ENCODE results near the gene CERT1. TPM values are rescaled to one million over a fixed set of nuclear protein-coding genes. Genes with fewer than 3 reads are reported as not detected.
A peak's percentile ranks its signal among the peaks of the same experiment; 100 is the strongest.

The CERT1 gene
- total and polyA plus RNA-seq, 12 donors, result 6.3 to 47.6 (median 37.5) TPM

DNA sequence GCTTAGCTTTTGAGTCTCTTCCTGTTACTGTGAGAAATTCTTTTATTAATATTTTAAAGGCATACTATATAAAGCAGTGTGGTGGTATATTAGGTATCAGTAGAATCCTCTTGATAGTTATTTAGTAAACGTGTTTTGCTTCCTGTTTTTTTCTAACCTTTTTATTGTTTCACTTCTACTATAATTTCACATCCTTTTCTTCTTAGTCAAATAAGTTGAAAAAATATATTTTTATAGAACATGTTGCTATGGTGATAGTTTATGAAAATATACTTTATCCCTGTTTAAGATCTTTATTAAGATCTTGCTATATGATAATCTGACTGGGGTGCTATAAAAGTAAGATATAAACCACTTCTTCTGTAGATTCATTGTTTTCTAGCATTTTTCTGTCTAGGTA lies 2.4 kb upstream of the CERT1 start:
- DNase-seq, result no peak
- no peak for ATAC-seq
- no peaks in the 10 kb centered on the region for H3K36me3 ChIP-seq
- peak overlapping the region in 1 of 10 donors; percentile 91 for H3K4me3 ChIP-seq
- intact Hi-C loops (cut with DNase I), result loop anchor here in 5 of 10 donors (5.0 to 10.0 kb wide), 7 partner anchors 38 to 179 kb away; partner anchors contain the start of gene HMGCR (in 2 of the 5)
- no peaks in the 10 kb centered on the region for H3K9me3 ChIP-seq
- peaks cover 0 to 53% (median 41%) of the 10 kb centered on the region in 9 donors for H3K4me1 ChIP-seq
- 46 to 49% methylated on average over 1 of the region's 1 CpG for WGBS, 2 donors
- H3K27me3 ChIP-seq, result no peaks in the 10 kb centered on the region
- H3K27ac ChIP-seq, result no peak overlapping the region
- TF ChIP-seq, protein P1, sequence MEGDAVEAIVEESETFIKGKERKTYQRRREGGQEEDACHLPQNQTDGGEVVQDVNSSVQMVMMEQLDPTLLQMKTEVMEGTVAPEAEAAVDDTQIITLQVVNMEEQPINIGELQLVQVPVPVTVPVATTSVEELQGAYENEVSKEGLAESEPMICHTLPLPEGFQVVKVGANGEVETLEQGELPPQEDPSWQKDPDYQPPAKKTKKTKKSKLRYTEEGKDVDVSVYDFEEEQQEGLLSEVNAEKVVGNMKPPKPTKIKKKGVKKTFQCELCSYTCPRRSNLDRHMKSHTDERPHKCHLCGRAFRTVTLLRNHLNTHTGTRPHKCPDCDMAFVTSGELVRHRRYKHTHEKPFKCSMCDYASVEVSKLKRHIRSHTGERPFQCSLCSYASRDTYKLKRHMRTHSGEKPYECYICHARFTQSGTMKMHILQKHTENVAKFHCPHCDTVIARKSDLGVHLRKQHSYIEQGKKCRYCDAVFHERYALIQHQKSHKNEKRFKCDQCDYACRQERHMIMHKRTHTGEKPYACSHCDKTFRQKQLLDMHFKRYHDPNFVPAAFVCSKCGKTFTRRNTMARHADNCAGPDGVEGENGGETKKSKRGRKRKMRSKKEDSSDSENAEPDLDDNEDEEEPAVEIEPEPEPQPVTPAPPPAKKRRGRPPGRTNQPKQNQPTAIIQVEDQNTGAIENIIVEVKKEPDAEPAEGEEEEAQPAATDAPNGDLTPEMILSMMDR (IDR thresholded peaks at IDR 0.05), result no peak

DNA sequence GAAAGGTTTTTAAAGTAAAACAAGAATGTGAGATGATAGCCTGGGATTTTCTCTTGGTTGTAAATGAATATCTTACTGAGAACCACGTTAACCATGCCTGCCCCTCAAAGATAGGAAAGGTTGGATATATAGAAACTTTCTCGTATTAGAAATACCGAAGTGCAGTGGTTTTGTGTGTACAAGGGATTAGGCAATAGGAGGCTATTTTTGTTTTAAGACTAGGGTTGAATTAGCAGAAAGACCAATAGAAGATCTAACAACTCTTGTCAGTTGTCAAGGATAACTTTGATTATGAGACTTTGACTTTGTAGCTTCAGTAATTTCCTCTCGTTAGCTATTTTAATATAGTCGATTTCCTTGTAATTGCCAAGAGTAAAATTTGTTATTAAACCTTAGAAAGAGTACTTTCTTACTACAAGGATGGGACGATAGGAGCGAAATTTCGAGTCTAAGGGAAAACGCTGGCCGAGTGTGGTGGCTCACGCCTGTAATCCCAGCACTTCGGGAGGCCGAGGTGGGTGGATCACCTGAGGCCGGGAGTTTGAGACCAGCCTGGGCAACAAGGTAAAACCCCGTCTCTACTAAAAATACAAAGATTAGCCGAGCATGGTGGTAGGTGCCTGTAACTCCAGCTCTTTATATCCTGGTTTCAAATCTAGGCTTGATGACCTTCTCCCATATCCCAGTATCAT lies 1.1 kb upstream of the CERT1 start:
- ATAC-seq (no peak), DNase-seq (no peak)
- Histone ChIP-seq H3K9me3 (peaks cover 0 to 1% (median 0%) of the 10 kb centered on the region in 11 donors), H3K27ac (peak overlapping the region in 9 of 10 donors; percentile 51 to 96 (median 94)), H3K4me1 (peaks cover 0 to 61% (median 52%) of the 10 kb centered on the region in 9 donors), H3K4me3 (peak overlapping the region; percentile 14 to 93 (median 86)), H3K27me3 (no peaks in the 10 kb centered on the region), H3K36me3 (no peaks in the 10 kb centered on the region)
- intact Hi-C loops (cut with DNase I), result loop anchor here in 5 of 10 donors (5.0 to 10.0 kb wide), 7 partner anchors 40 to 178 kb away; partner anchors contain the start of gene HMGCR (in 2 of the 5)
- WGBS, 2 donors, result 77 to 79% methylated on average over 16 of the region's 16 CpGs
- TF ChIP-seq, protein P1 (IDR thresholded peaks at IDR 0.05), result no peak

DNA sequence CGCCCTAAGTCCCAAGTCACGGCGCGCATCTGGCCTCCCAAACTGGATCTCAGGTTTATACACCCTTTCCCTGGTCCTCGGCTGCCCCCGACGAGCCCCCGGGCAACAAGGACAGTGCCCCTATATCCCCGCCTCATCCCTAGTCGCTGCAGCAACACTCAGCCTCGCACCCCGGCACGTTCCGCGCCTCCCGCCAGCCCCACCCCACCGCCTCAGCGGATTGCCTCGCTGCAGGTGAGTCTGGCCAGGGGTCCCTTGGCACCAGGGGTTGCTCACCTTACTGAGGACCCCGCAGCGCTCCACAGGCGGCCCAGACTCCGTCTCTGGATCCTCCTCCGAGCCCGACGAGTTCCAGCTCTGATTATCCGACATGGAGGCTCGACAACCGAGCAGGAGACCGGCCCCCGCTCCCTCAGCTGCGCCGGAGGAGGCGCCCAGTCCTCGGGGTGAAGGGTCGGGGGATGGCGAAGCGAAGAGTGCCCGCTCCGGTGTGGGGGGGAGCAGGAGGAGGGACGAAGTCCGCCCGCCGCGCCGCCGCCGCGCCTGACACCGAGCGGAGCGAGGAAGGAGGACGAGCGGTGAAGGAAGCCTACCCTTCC lies 494 bp downstream of the CERT1 start:
- TF ChIP-seq, protein P1 (IDR thresholded peaks at IDR 0.05), result no peak
- Histone ChIP-seq H3K4me3 (peak overlapping the region; percentile 68 to 93 (median 86)), H3K36me3 (peaks cover 0 to under 1% (median 0%) of the 10 kb centered on the region in 9 donors), H3K4me1 (peaks cover 0 to 55% (median 46%) of the 10 kb centered on the region in 9 donors), H3K9me3 (peaks cover 0 to 7% (median 0%) of the 10 kb centered on the region in 11 donors), H3K27me3 (no peaks in the 10 kb centered on the region), H3K27ac (peak overlapping the region; percentile 84 to 96 (median 94))
- WGBS, 2 donors, result 0% methylated on average over 52 to 54 of the region's 54 CpGs
- DNase-seq, result peak; percentile 38 to 52
- intact Hi-C loops (cut with DNase I), result loop anchor here in 5 of 10 donors (5.0 to 10.0 kb wide), 7 partner anchors 41 to 176 kb away; partner anchors contain the start of gene HMGCR (in 2 of the 5)
- peak; percentile 44 to 83 (median 62) for ATAC-seq

DNA sequence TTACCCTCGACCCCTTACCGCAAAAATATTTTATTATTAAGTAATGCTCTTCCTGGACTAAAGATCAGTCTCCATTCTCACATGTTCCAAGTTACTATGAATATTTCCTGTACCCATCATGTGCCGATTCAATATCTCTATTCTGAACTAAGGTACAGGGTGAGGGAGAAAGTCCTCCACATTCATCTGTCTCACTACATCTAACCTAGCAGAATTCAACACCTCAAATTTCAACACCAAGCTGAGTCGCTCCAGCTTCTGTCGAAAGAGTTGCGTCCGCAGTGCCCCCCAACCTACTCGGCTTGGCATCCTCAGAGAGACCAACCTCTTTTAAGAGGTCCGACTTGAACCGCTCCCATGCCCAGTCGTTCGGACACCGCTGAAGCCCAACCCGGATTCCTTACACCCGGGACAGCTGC lies 1.0 kb downstream of the CERT1 start:
- no peak for DNase-seq
- TF ChIP-seq, protein P1 (IDR thresholded peaks at IDR 0.05), result no peak
- intact Hi-C loops (cut with DNase I), result loop anchor here in 5 of 10 donors (5.0 to 10.0 kb wide), 7 partner anchors 42 to 176 kb away; partner anchors contain the start of gene HMGCR (in 2 of the 5)
- 0 to 1% methylated on average over 15 of the region's 15 CpGs for WGBS, 2 donors
- Histone ChIP-seq H3K27ac (peak overlapping the region; percentile 84 to 96 (median 94)), H3K36me3 (peaks cover 0 to 5% (median 0%) of the 10 kb centered on the region in 9 donors), H3K4me3 (peak overlapping the region; percentile 68 to 93 (median 86)), H3K4me1 (peaks cover 0 to 55% (median 46%) of the 10 kb centered on the region in 9 donors), H3K9me3 (peaks cover 0 to 7% (median 0%) of the 10 kb centered on the region in 11 donors), H3K27me3 (no peaks in the 10 kb centered on the region)
- ATAC-seq, result peak; percentile 11 to 54 (median 24)

All from heart right ventricle (tissue), 16 donors.